Measurements from ENCODE around the gene POU2AF2.

POU2AF2 gene

GRCh38 chr11:111291764-111292163 is 46.2 kb downstream of the POU2AF2 start:
- Histone ChIP-seq H3K4me1 (ENCODE audit: control insufficient read depth, insufficient read depth, low read length) (no peaks in the 10 kb centered on the region), H3K9me3 (ENCODE audit: control insufficient read depth, insufficient read depth, low read depth, low read length) (no peaks in the 10 kb centered on the region), H3K36me3 (ENCODE audit: control insufficient read depth in 2 of 2, insufficient read depth in 1 of 2, low read length in 2 of 2) (no peaks in the 10 kb centered on the region), H3K4me3 (ENCODE audit: low read depth, low read length) (no peak overlapping the region), H3K27ac (ENCODE audit: extremely low read depth, low read depth, low read length) (no peak overlapping the region)
- no peak for TF ChIP-seq KLF8 (tag by site-specific recombination; IDR thresholded peaks at IDR 0.05)
- TF ChIP-seq ZNF114 (tag by site-specific recombination; IDR thresholded peaks at IDR 0.05): no peak
- no peak for TF ChIP-seq YY2 (tag by site-specific recombination; IDR thresholded peaks at IDR 0.05)
- TF ChIP-seq SP2 (tag by site-specific recombination; IDR thresholded peaks at IDR 0.05): no peak
- TF ChIP-seq ZNF544 (tag by site-specific recombination; IDR thresholded peaks at IDR 0.05): no peak
- no peak for TF ChIP-seq ZNF488 (tag by site-specific recombination; IDR thresholded peaks at IDR 0.05)
- TF ChIP-seq ZNF23 (tag by site-specific recombination; IDR thresholded peaks at IDR 0.05; ENCODE audit: borderline replicate concordance): no peak
- TF ChIP-seq ZNF701 (tag by site-specific recombination; IDR thresholded peaks at IDR 0.05): no peak
- TF ChIP-seq, protein P1, sequence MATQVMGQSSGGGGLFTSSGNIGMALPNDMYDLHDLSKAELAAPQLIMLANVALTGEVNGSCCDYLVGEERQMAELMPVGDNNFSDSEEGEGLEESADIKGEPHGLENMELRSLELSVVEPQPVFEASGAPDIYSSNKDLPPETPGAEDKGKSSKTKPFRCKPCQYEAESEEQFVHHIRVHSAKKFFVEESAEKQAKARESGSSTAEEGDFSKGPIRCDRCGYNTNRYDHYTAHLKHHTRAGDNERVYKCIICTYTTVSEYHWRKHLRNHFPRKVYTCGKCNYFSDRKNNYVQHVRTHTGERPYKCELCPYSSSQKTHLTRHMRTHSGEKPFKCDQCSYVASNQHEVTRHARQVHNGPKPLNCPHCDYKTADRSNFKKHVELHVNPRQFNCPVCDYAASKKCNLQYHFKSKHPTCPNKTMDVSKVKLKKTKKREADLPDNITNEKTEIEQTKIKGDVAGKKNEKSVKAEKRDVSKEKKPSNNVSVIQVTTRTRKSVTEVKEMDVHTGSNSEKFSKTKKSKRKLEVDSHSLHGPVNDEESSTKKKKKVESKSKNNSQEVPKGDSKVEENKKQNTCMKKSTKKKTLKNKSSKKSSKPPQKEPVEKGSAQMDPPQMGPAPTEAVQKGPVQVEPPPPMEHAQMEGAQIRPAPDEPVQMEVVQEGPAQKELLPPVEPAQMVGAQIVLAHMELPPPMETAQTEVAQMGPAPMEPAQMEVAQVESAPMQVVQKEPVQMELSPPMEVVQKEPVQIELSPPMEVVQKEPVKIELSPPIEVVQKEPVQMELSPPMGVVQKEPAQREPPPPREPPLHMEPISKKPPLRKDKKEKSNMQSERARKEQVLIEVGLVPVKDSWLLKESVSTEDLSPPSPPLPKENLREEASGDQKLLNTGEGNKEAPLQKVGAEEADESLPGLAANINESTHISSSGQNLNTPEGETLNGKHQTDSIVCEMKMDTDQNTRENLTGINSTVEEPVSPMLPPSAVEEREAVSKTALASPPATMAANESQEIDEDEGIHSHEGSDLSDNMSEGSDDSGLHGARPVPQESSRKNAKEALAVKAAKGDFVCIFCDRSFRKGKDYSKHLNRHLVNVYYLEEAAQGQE (tag by site-specific recombination; IDR thresholded peaks at IDR 0.05): no peak
- no peak for TF ChIP-seq ZSCAN18 (tag by site-specific recombination; IDR thresholded peaks at IDR 0.05)
- TF ChIP-seq, protein P2, sequence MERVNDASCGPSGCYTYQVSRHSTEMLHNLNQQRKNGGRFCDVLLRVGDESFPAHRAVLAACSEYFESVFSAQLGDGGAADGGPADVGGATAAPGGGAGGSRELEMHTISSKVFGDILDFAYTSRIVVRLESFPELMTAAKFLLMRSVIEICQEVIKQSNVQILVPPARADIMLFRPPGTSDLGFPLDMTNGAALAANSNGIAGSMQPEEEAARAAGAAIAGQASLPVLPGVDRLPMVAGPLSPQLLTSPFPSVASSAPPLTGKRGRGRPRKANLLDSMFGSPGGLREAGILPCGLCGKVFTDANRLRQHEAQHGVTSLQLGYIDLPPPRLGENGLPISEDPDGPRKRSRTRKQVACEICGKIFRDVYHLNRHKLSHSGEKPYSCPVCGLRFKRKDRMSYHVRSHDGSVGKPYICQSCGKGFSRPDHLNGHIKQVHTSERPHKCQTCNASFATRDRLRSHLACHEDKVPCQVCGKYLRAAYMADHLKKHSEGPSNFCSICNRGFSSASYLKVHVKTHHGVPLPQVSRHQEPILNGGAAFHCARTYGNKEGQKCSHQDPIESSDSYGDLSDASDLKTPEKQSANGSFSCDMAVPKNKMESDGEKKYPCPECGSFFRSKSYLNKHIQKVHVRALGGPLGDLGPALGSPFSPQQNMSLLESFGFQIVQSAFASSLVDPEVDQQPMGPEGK (tag by site-specific recombination; IDR thresholded peaks at IDR 0.05): no peak
- TF ChIP-seq ZNF518A (tag by site-specific recombination; conservative IDR thresholded peaks at IDR 0.05; ENCODE audit: low read depth): no peak
- no peak for TF ChIP-seq ZNF423 (tag by site-specific recombination; IDR thresholded peaks at IDR 0.05)
- no peak for TF ChIP-seq ZNF600 (tag by site-specific recombination; IDR thresholded peaks at IDR 0.05)
- no peak for TF ChIP-seq ZBTB1 (tag by site-specific recombination; IDR thresholded peaks at IDR 0.05)
- ChIA-PET CTCF (interaction anchor here (1.2 kb wide), 1 partner anchor 154 kb away, joined by 3 read pairs; no protein-coding TSS in a partner anchor), POLR2A (interaction anchor here (0.6 kb wide), 1 partner anchor 23 kb away, joined by 5 read pairs; no protein-coding TSS in a partner anchor)

All from HEK293 (cell line).